Stimulated activated CD4-positive, alpha-beta T cell treated with anti-CD3 and anti-CD28 coated beads, TNF-alpha, amount 100 ng/mL, for 24 hours (primary cell): ENCODE data around the gene PLA2G3.

ENCODE experiments used
- DNase-seq, 3 experiments: peaks; one replicate each; pipeline ENCODE4 v3.0.0-alpha.2; 2020; ENCODE audit warnings: low read depth in 3 of 3

Gene PLA2G3

GRCh38 chr22:31086703-31087330 is 53.5 kb downstream of the PLA2G3 start:
- no peak for DNase-seq

GRCh38 chr22:31085928-31086327 is 54.4 kb downstream of the PLA2G3 start:
- no peak for DNase-seq

GRCh38 chr22:31085493-31085824 is 54.8 kb downstream of the PLA2G3 start:
- no peak for DNase-seq

- peak; percentile 76 to 89 (median 78) for DNase-seq
These were observed 55.4 kb downstream of the PLA2G3 start for GRCh38 chr22:31084811-31085492.
